Peyer's patch (tissue), 4 donors: ENCODE measurements around the gene RPL14. TPM values are rescaled to one million over a fixed set of nuclear protein-coding genes. Genes with fewer than 3 reads are reported as not detected.

Experiments
- DNase-seq, 3 donors: peaks; one replicate each; pipeline ENCODE4 v3.0.0-alpha.2; 2017 to 2019
- H3K27ac ChIP-seq, 4 donors: fragments of 200-600 bp; sonication (generic); one replicate each; pipeline ENCODE4 v1.5.1; 2016 to 2019
- H3K27me3 ChIP-seq, 2 donors: fragments of 200-600 bp; sonication (generic); one replicate each; pipeline ENCODE4 v1.5.1; 2019
- H3K36me3 ChIP-seq, 3 donors: fragments of 200-600 bp; sonication (generic); one replicate each; pipeline ENCODE4 v1.5.1; 2016 to 2019
- H3K4me1 ChIP-seq, 4 donors: fragments of 200-600 bp; sonication (generic); one replicate each; pipeline ENCODE4 v1.5.1; 2016 to 2019
- H3K4me3 ChIP-seq, 4 donors: fragments of 200-600 bp; sonication (generic); 1 replicate in 3 of 4; 2 replicates in 1 of 4; pipeline ENCODE4 v1.5.1; 2016 to 2019; ENCODE audit warnings: mild to moderate bottlenecking in 1 of 4
- H3K9me3 ChIP-seq, 4 donors: fragments of 200-600 bp; sonication (generic); one replicate each; pipeline ENCODE4 v1.5.1; 2016 to 2019; ENCODE audit warnings: mild to moderate bottlenecking in 1 of 4
- CTCF ChIP-seq, 6 experiments: fragments of 450-650 bp in 4 of 6; fragments of 200-600 bp in 2 of 6; sonication (generic) in 1 of 6; IDR thresholded peaks; one replicate each; pipeline ENCODE4 v1.5.1; 2017 to 2019; ENCODE audit warnings: antibody characterized with exemption in 6 of 6, mild to moderate bottlenecking in 3 of 6, moderate library complexity in 1 of 6
- POLR2A ChIP-seq, 2 donors: fragments of 450-650 bp; IDR thresholded peaks; one replicate each; pipeline ENCODE4 v1.5.1; 2017; ENCODE audit warnings: antibody characterized with exemption in 2 of 2, mild to moderate bottlenecking in 2 of 2, moderate library complexity in 2 of 2
- total RNA-seq, 4 donors: library from RNA; depleted of rRNA; stranded (reverse); fragments of >200 nt; gene quantifications; one replicate each; pipeline ENCODE4 v1.1.0, GENCODE V29; 2016

Gene RPL14
- total RNA-seq, 4 donors from 2014 or later: 102 to 406 (median 172) TPM

GRCh38 chr3:40494698-40495097 is 37.6 kb downstream of the RPL14 start:
- TF ChIP-seq CTCF (IDR thresholded peaks at IDR 0.05) (no peak), POLR2A (IDR thresholded peaks at IDR 0.05) (no peak)
- no peak for DNase-seq
- Histone ChIP-seq H3K27ac (no peak overlapping the region), H3K36me3 (no peaks in the 10 kb centered on the region), H3K4me1 (no peaks in the 10 kb centered on the region), H3K4me3 (no peak overlapping the region), H3K27me3 (no peaks in the 10 kb centered on the region), H3K9me3 (no peaks in the 10 kb centered on the region)

- Histone ChIP-seq H3K4me3 (no peak overlapping the region), H3K9me3 (no peaks in the 10 kb centered on the region), H3K27ac (no peak overlapping the region), H3K4me1 (no peaks in the 10 kb centered on the region), H3K36me3 (no peaks in the 10 kb centered on the region), H3K27me3 (no peaks in the 10 kb centered on the region)
- no peak for TF ChIP-seq POLR2A (IDR thresholded peaks at IDR 0.05)
- TF ChIP-seq CTCF (IDR thresholded peaks at IDR 0.05): no peak
- DNase-seq: no peak
Observed at GRCh38 chr3:40497288-40497687, 40.1 kb downstream of the RPL14 start.

GRCh38 chr3:40499952-40500351 is 42.8 kb downstream of the RPL14 start:
- Histone ChIP-seq H3K4me3 (no peak overlapping the region), H3K9me3 (no peaks in the 10 kb centered on the region)

GRCh38 chr3:40502034-40502433 is 44.9 kb downstream of the RPL14 start:
- no peak for DNase-seq
- Histone ChIP-seq H3K36me3 (no peaks in the 10 kb centered on the region), H3K27me3 (no peaks in the 10 kb centered on the region), H3K27ac (no peak overlapping the region), H3K4me3 (no peak overlapping the region), H3K9me3 (no peaks in the 10 kb centered on the region), H3K4me1 (peaks cover 0 to 15% (median 0%) of the 10 kb centered on the region in 4 donors)
- no peak for TF ChIP-seq POLR2A (IDR thresholded peaks at IDR 0.05)
- TF ChIP-seq CTCF (IDR thresholded peaks at IDR 0.05): no peak

More at GRCh38 chr3:40499952-40500351, 42.8 kb downstream of the RPL14 start:
- no peaks in the 10 kb centered on the region for H3K27me3 ChIP-seq
- H3K4me1 ChIP-seq: peaks cover 0 to 3% (median 0%) of the 10 kb centered on the region in 4 donors
- no peak for DNase-seq
- no peaks in the 10 kb centered on the region for H3K36me3 ChIP-seq
- TF ChIP-seq CTCF (IDR thresholded peaks at IDR 0.05) (no peak), POLR2A (IDR thresholded peaks at IDR 0.05) (no peak)
- no peak overlapping the region for H3K27ac ChIP-seq

GRCh38 chr3:40504636-40505430 is 47.7 kb downstream of the RPL14 start:
- Histone ChIP-seq H3K4me3 (peak overlapping the region in 2 of 4 donors; percentile 60 to 72), H3K27me3 (no peaks in the 10 kb centered on the region), H3K9me3 (no peaks in the 10 kb centered on the region), H3K4me1 (peaks cover 0 to 15% (median 0%) of the 10 kb centered on the region in 4 donors), H3K36me3 (no peaks in the 10 kb centered on the region), H3K27ac (peak overlapping the region in 2 of 4 donors; percentile 5 to 72)
- no peak for DNase-seq
- TF ChIP-seq CTCF (IDR thresholded peaks at IDR 0.05) (no peak), POLR2A (IDR thresholded peaks at IDR 0.05) (no peak)
